Measurements from ENCODE around the gene NDUFS2.

DNA sequence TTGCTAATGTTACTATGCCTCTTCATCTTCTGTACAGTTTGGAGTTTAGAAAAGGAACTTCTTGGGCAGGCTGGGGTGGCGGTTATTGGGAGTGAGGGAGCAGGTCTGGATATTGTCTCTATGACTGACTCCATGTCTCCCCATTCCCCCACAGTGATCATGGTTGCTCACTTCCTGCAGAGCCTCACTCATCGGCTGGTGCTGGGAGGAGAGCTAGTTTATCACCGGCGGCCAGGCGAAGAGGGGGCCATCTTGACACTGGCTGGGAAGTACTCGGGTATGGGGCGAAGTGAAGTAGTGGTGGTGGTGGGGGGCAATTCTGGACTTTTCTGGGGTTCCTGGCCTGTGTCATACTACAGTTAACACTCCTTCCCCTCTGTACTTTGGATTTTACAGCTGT is 25.9 kb downstream of the NDUFS2 start:
- TF ChIP-seq CTCF (IDR thresholded peaks at IDR 0.05) (no peak), ZFX (IDR thresholded peaks at IDR 0.05; ENCODE audit: borderline replicate concordance) (no peak)
